GM19395 (cell line): ENCODE measurements around the gene ALG12.

Experiments
- ATAC-seq: cut with Tn5 transposase; IDR thresholded peaks from one replicate; pipeline ENCODE4 v1.9.1; 2021; ENCODE audit warnings: mild to moderate bottlenecking, moderate library complexity; ENCODE audit not compliant: unreplicated experiment

Gene ALG12

DNA sequence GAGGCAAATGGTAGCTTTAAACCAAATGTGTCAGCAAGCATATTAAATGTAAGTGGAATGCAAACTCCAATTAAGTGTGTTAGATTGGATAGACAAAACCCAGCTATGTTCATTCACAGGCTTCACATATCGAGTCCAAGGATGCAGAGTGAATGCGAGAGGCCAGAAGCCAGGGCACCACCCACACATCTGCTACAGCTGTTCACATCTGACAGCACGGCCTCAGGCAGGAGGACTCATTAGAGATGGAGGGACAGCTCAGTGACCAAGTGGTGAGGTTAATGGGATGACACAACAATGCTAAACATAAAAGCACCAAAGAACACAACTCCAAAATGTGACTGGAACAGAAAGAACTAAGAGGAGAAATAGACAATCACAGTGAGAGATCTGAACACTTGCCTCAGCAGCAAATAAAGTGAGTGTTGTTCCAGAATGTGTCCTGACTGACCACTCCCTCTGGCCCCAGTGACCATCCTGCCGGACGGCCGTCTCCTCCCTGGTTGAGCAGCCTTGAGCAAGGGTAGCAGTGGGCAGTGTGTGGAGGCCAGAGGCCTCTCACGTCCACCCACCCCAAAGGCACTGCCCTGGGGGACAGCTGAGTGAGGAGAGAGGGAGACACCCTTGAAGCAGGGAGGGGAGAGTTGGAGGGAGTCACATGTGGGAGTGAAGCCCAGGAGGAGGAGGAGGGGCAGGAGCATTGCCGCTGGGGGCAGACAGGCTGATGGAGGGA lies 23.8 kb downstream of the ALG12 start:
- ATAC-seq, result no peak

DNA sequence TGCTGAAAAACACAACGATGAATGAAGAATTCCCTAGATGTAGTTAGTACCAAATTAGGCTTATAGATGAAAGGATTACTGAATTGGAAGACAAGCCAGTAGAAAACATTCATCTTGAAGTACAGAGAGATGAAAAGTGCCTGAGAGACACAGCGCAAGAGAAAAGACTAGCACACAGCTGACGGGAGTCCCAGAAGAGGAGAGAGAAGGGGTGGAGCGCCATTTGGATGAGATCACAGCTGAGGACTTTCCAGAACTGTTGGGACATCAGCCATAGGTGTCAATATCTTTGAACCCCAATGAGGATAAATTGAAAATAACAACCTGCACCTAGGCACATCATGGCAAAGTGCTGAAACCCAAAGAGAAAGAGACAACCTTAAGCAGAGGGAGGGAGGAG lies 25.2 kb downstream of the ALG12 start:
- no peak for ATAC-seq

DNA sequence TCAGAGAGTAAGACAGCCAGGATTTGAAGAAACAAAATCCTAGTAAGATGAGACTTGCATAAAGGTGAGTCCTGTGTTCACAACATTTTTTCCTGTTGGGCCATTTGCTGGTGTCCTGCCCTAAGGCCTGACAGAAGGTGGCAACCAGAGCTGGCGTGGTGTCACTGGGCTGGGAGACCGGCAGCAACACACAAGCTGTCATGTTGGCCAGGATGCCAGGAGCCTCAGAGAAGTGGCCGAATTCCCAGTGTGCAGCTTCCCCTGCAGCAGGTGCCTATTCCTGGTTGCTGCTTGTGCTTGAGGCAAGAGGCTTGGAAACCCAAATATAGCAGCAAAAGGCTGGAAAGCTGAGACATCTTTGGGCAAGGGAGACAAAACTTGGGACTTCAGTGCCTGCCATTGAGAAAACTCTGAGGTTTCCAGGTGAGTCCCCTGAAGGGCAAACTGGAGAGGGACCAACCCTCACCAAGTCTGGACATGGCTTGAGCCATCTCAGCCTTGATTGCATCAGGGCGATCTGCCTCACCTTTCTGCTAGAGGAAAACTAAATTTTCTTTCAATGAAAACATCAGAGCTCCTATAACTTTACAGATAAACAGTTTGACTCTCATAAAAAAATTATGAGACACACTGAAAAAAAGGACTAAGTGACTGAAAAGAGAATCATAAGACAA lies 25.9 kb downstream of the ALG12 start:
- no peak for ATAC-seq

DNA sequence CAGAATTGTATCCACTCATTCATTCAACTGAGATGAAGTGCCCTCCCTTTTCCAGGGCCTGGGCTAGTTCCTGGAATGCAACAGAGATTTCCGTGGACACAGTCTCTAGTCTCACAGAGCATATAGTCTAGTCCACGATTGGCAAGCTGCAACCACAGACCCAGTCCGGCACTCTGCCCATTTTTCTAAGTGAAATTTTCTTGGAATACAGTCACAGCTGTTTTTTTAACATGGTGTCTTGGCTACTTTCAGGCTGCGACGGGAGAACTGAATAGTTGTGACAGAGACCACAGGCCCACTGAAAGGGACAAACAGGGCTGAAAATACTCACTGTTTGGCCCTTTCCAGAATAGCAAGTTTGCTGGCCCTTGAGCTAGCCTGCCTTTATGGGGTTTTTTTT lies 29.2 kb downstream of the ALG12 start:
- no peak for ATAC-seq

DNA sequence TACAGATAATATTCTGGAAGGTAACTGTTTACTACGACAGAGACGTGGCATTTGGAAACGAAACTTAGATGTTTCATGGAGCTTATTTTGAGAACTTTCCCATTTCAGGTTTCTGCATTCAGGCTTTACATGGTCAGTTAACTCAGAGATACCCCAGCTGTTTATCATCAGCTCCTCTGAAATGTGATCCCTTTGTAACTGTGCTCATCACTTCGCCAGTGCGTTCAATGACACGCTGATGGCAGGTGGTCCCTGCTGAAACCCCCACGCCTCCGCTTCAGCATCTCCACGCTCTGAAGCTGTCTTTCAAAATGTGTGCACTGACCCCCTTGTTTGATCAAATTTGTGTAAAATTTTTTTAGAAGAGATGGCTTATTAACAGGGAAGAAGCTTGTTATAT lies 30.5 kb downstream of the ALG12 start:
- no peak for ATAC-seq

DNA sequence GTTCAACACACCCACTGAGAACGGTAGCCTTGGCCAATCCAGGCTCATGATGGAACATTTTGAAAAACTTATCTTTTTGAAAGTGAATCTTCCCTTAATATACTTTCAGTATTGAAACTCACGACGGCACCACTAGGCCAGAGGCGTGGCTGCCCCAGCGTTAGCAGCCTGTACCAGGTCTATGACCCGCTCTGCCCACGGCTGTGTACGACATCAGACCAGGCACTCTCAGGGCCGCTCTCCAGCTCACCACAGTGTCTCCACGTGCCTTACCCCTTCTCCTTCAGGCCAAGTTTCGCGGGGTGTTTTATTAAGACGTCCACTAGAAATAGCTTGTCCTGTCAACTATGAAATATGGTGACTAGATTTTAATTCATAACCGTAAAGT lies 31.2 kb downstream of the ALG12 start:
- no peak for ATAC-seq

DNA sequence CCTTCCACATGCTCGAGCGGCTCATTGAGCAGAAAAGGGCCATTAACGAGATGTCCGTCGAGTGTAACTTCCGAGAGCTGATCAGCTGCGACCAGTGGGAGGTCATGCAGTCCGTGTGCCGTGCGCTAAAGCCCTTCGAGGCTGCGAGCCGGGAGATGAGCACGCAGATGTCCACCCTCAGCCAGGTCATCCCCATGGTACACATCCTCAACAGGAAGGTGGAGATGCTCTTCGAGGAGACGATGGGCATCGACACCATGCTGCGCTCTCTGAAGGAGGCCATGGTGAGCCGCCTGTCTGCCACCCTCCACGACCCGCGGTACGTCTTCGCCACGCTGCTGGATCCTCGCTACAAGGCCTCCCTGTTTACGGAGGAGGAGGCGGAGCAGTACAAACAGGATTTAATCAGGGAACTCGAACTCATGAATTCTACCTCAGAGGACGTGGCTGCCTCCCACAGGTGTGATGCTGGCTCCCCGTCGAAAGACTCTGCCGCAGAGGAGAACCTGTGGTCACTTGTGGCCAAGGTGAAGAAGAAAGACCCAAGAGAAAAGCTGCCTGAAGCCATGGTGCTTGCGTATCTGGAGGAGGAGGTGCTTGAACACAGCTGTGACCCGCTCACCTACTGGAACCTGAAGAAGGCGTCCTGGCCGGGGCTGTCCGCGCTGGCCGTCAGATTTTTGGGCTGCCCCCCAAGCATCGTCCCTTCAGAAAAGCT lies 31.7 kb downstream of the ALG12 start:
- ATAC-seq, result no peak

DNA sequence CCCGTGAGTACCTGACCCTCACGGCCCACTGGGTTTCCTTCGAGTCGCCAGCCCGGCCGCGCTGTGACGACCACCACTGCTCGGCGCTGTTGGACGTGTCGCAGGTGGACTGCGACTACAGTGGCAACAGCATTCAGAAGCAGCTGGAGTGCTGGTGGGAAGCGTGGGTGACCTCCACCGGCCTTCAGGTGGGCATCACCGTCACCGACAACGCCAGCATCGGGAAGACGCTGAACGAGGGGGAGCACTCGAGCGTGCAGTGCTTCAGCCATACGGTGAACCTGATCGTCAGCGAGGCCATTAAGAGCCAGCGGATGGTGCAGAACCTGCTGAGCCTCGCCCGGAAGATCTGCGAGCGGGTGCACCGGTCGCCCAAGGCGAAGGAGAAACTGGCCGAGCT lies 32.4 kb downstream of the ALG12 start:
- no peak for ATAC-seq

DNA sequence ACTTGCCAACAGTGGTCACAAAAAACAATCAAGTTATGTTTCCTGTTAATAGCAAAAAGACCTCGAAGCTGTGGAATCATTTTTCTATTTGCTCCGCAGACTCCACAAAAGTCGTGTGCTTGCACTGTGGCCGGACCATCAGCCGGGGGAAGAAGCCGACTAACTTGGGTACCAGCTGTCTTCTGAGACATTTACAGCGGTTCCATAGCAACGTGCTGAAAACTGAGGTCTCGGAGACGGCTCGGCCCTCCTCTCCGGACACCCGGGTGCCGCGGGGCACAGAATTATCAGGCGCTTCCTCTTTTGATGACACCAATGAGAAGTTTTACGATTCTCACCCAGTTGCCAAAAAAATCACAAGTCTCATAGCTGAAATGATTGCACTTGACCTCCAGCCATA lies 33.0 kb downstream of the ALG12 start:
- ATAC-seq, result no peak

DNA sequence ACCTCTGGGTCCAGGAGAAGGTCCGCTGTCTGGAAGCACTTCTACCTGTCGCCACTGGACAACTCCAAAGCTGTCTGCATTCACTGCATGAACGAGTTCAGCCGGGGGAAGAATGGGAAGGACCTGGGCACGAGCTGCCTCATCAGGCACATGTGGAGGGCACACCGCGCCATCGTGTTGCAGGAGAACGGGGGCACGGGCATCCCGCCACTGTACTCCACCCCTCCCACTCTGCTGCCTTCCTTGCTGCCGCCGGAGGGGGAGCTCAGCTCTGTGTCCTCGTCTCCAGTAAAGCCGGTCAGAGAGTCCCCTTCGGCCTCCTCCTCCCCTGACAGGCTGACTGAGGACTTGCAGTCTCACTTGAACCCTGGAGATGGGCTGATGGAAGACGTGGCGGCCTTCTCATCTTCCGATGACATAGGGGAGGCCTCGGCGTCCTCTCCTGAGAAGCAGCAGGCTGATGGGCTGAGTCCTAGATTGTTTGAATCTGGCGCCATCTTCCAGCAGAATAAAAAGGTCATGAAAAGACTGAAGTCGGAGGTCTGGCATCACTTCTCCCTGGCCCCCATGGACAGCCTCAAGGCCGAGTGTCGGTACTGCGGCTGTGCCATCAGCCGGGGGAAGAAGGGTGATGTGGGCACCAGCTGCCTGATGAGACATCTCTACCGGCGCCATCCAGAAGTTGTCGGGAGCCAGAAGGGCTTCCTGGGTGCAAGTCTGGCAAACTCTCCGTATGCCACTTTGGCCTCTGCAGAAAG lies 33.6 kb downstream of the ALG12 start:
- no peak for ATAC-seq

DNA sequence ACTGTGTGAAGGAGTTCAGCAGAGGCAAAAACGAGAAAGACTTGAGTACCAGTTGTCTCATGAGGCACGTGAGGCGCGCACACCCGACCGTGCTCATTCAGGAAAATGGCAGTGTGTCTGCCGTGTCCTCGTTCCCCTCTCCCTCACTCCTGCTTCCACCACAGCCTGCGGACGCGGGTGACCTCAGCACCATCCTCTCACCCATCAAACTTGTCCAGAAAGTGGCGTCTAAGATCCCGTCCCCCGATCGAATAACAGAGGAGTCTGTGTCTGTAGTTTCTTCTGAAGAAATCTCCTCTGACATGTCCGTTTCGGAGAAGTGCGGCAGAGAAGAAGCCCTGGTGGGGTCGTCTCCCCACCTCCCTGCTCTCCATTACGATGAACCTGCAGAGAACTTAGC lies 34.2 kb downstream of the ALG12 start:
- no peak for ATAC-seq

DNA sequence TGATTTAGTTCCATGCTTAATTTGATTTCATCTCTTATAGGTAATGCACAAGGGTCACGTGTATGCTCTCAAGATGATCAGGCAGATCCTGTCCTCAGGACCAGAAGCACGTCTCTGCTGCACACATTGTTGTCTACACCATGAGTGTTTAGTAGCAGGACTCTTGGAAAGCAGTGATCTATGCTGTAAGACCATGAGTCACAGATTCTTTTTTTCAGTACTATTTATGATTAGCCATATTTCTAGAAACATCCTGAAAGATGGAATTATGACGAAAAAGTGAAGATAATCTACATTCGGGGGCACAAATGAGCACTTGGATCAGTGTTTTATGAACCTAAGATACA lies 35.0 kb downstream of the ALG12 start:
- ATAC-seq, result no peak

DNA sequence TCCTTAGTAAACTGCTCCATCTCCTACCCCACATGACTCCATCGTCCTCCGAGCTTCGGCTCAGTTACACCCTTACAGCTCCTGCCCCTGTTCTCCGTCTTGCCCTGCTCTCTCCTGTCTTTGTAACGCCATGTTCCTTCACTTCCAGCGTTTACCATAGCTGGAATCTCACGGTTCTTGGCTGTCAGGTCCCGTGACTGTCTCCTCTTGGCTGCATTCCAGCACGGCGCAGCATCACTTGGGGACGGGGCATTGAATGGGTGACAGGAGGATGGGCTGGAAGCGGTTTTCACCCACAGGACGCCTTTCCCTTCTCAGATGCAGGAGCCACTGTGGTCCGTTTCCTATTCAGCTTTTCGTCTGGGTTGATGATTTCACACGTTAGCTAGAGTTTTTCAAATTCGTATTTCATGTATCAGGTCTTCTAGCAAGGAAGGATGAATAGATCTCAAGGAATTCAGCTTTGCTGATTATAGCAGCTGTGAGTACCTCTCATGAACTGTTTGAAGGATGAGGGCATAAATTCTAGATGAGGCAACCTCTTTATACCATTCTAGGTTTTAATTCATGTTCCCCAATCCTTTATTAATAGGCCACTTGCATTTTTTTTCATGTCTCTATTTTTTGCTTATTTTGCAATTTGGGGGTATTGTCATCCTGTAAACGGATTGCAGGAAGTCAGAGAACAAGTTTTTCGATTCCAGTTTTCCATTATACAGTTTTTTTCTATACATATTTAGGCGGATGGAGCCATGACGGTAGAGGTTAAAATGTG lies 35.5 kb downstream of the ALG12 start:
- no peak for ATAC-seq

DNA sequence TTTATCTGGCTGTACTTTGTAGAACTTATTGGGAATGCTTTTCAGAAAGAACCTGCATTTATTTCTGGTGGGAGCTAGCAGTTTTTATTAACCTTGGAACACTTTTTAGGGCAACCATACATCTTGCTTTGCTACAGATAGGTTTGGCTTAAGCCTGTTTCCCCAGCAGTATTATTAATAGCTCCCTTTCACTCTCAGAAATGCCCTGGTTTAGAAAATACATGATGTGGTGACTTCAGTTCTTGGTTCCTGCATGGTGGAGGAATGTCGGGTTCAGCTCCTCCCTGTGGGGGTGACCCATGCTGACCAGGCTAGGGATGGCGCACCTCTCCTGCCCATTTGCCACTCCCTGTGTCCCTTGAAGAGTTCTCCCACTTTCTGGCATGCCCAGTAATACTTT lies 36.4 kb downstream of the ALG12 start:
- peak; percentile 39 for ATAC-seq

DNA sequence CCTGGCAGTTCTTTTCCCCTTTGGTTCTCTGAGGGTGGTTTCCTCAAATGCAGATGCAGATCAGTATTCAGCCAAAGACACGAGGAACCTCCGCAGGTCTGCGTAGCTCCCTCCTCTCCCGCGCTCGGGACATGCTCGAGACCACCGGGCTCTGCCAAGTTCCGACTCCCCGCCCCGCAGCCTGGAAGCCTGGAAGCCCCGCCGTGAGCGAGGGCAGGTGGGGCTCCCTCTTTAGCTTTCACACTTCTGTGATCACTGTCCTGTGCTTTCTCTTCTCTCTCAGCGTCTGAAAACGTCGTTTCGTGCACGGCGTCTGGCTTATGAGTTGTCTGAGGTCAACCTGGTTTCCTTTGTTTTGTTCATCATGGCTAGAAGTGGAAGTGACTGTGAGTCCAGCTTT lies 38.0 kb downstream of the ALG12 start:
- no peak for ATAC-seq

DNA sequence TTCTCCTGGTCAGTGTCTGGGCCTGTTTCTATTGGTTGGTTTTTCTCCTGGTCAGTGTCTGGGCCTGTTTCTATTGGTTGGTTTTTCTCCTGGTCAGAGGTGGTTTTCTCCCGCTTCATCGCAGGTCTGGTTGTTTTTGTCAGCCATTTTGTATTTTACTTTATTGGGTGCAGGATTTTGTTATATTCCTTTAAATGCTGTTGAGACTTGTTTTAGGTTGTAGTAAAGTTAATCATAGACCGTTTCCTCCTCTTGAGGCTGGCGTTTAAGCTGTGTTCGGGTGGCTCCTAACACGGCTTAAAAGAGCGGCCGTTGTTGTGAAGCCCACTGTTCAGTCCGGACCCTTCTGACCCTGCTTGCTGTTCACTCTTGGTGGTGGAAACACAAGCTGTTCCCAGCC lies 38.4 kb downstream of the ALG12 start:
- no peak for ATAC-seq

DNA sequence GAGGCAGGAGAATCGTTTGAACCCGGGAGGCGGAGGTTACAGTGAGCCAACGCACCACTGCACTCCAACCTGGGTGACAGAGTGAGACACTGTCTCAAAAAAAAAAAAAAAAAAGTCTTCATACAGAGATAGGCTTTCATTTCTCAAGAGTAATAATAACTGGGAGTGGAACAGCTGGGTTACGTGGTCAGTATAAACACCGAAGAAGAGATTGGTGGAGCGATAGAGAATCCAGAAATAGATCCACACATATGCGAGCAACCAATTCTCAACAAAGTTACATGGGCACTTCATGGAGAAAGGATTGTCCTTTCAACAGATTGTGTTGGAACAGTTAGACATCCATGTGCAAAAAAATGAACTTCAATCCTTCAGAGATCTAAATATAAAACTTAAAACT lies 40.0 kb downstream of the ALG12 start:
- no peak for ATAC-seq

DNA sequence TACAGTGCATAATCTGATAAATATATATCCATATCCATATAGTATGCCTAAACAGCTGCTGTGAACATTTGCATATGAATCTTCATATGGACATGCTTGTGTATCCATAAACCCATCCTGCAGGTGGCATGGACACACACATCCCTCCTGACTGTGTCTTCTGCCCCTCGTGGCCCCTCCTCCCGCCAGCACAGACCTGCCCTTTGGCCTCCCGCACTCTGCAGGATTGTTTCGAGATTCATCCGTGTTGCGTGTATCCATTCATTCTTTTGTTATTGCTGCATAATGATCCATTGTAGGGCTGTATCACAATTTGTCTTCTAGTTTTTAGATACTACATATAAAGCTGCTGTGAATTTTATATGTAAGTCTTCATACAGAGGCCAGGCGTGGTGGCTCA lies 40.6 kb downstream of the ALG12 start:
- ATAC-seq, result no peak

DNA sequence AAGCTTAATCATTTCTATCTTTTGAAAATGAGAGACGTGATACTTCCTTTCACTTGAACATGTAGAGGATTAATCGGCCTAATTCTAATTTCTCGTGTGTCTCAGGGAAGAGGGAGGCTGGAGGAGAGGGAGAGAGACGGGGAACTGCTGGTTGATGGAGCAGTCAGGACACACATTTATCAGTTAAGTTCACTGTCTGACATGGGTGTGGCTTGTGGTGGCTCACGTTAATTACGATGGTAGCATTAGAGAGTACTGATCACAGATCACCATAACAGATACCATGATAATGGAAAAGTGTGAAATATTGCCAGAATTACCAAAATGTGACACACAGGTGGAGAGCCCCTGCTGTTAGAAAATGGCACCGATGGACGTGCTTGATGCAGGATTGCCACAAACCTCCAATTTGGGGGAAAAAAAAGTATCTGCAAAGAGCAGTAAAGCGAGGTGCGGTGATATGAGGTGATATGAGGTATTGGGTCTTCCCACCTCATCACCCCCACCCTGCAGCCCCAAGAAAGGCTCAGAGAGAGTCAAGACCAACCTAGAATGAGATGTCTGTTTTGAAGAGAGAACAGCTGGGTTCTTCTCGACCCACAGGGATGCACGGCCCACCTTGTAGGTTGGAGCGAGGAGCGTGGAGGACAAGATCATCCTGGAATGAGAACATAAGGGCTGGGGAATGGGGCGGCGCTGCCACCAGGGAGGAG lies 44.9 kb downstream of the ALG12 start:
- ATAC-seq, result no peak

DNA sequence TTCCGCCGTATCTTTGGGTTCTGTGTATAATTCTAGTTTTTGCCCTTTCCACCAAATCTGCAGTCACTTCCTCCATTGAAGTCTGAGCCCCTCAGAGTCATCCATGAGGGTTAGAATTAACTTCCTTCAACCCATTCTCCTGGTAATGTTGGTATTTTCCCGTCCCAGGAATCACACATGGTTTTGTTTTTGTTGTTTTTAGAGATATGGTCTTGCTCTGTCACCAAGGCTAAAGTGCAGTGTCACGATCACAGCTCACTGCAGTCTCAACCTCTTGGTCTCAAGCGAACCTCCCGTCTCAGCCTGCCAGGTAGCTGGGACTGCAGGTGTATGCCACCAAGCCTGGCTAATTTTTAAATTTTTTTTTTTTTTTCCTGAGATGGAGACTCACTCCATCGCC lies 45.9 kb downstream of the ALG12 start:
- no peak for ATAC-seq
